AG04449 (cell line): Measurements from ENCODE around the gene KYAT1.

Experiments used
- CTCF ChIA-PET: fragments of 350-600 bp; formaldehyde crosslinking; extraction: SDS; loops from one replicate; lab custom pipeline; 2021; ENCODE audit warnings: antibody characterized with exemption; lab: Yijun Ruan, JAX
- POLR2A ChIA-PET: fragments of 400-600, 350-600 bp; formaldehyde crosslinking; extraction: SDS; loops from one replicate; lab custom pipeline; 2020; ENCODE audit warnings: antibody characterized with exemption, inconsistent platforms; lab: Yijun Ruan, JAX
- DNase-seq: peaks from one replicate; pipeline ENCODE4 v3.0.0-alpha.2; 2010; ENCODE audit warnings: low read depth, low spot score
- H3K4me3 ChIP-seq: 2 replicates; pipeline ENCODE4 v1.5.1; 2011; ENCODE audit warnings: low read depth, mild to moderate bottlenecking, control low read depth, low read length
- TF ChIP-seq, protein P1 (sequence below): IDR thresholded peaks from one replicate; pipeline ENCODE4 v1.5.1; 2011; ENCODE audit warnings: mild to moderate bottlenecking, moderate library complexity, low read length, control low read depth, inconsistent platforms; ENCODE audit not compliant: insufficient read depth; ENCODE audit errors: missing control alignments

KYAT1 gene

GRCh38 chr9:128911529-128912035, 29.8 kb upstream of the KYAT1 start:
- DNase-seq = peak; percentile 37
- TF ChIP-seq, protein P1, sequence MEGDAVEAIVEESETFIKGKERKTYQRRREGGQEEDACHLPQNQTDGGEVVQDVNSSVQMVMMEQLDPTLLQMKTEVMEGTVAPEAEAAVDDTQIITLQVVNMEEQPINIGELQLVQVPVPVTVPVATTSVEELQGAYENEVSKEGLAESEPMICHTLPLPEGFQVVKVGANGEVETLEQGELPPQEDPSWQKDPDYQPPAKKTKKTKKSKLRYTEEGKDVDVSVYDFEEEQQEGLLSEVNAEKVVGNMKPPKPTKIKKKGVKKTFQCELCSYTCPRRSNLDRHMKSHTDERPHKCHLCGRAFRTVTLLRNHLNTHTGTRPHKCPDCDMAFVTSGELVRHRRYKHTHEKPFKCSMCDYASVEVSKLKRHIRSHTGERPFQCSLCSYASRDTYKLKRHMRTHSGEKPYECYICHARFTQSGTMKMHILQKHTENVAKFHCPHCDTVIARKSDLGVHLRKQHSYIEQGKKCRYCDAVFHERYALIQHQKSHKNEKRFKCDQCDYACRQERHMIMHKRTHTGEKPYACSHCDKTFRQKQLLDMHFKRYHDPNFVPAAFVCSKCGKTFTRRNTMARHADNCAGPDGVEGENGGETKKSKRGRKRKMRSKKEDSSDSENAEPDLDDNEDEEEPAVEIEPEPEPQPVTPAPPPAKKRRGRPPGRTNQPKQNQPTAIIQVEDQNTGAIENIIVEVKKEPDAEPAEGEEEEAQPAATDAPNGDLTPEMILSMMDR = no peak
- CTCF ChIA-PET = interaction anchor here (0.7 to 2.2 kb wide), 6 partner anchors 9 to 94 kb away, joined by 3 to 13 read pairs (median 3); partner anchors contain the start of gene ENDOG
- POLR2A ChIA-PET = interaction anchor here (0.7 kb wide), 1 partner anchor 15 kb away, joined by 4 read pairs; no protein-coding TSS in a partner anchor
- no peak overlapping the region for H3K4me3 ChIP-seq

DNA sequence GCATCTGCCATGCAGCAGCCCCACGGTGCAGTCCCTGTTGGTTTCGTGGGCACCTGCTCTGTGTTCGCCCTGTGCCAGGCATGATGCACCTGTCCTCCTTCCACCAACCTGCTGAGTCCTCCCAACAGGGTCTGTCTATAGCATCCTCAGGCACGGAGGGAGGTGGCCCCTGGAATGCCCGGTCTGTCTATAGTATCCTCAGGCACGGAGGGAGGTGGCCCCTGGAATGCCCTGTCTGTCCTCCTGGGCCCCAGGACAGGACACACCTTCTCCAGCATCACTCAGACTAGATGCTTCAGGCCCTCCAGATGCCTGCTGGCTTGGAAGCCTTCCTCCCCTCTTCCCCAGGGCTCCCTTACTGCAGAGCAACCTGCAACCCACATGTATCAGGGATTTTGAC, 29.2 kb upstream of the KYAT1 start:
- ChIA-PET CTCF (interaction anchor here (0.8 to 2.2 kb wide), 6 partner anchors 8 to 95 kb away, joined by 3 to 13 read pairs (median 3); partner anchors contain the start of gene ENDOG), POLR2A (no interaction called here)
- no peak for DNase-seq
- no peak overlapping the region for H3K4me3 ChIP-seq
- TF ChIP-seq, protein P1 = no peak

GRCh38 chr9:128909859-128910258, 28.1 kb upstream of the KYAT1 start:
- no peak for DNase-seq
- POLR2A ChIA-PET = no interaction called here
- H3K4me3 ChIP-seq = no peak overlapping the region
- TF ChIP-seq, protein P1 = no peak
- CTCF ChIA-PET = interaction anchor here (1.2 to 2.8 kb wide), 3 partner anchors 10 to 17 kb away, joined by 4 to 9 read pairs (median 4); no protein-coding TSS in a partner anchor

- H3K4me3 ChIP-seq = no peak overlapping the region
- no peak for DNase-seq
- TF ChIP-seq, protein P1 = no peak
- POLR2A ChIA-PET = interaction anchor here (0.6 kb wide), 2 partner anchors 13 to 239 kb away, joined by 3 to 6 read pairs; no protein-coding TSS in a partner anchor
- CTCF ChIA-PET = interaction anchor here (1.5 to 2.8 kb wide), 3 partner anchors 13 to 20 kb away, joined by 4 to 9 read pairs (median 5); no protein-coding TSS in a partner anchor
Measured at GRCh38 chr9:128908372-128908771, 26.6 kb upstream of the KYAT1 start.

DNA sequence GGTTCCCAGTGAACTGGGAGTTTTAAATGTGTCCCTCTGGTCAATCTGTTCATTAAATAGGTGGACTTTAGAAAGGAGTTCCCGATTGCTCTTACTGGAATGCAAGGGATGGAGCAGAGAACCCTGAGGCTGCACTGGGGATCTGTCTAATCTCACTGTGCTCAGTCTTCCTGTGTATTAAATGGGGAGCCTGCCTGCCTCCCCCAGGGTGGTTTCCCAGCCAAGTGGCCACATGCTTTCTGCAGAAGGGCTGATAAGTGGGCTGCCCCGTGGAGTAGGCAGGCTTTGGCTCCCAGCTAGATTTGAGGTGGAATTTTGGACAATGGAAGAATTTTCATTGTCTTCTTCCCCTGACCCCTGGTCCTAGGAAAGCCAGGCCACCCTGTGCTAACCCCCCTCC, 25.0 kb upstream of the KYAT1 start:
- ChIA-PET POLR2A (no interaction called here), CTCF (interaction anchor here (1.5 kb wide), 2 partner anchors 21 to 26 kb away, joined by 3 to 5 read pairs; no protein-coding TSS in a partner anchor)
- DNase-seq = no peak
- TF ChIP-seq, protein P1 = no peak
- H3K4me3 ChIP-seq = no peak overlapping the region

DNA sequence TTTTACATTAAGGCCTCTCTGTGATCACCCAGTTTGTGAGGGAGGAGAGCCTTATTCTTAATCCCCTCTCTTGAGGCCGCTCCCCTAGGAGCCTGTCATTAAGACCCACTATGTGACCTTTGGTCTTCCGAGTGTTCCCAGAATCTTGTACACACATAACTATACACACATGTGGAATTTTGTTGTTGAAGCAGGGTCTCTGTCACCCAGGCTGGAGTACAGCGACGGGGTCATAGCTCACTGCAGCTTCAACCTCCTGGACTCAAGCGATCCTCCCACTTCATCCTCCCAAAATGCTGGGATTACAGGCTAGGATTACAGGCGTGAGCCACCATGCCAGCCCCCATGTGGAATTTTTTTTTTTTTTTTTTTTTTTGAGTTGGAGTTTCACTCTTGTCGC, 24.2 kb upstream of the KYAT1 start:
- ChIA-PET POLR2A (no interaction called here), CTCF (interaction anchor here (1.0 to 1.5 kb wide), 3 partner anchors 22 to 43 kb away, joined by 3 to 5 read pairs (median 3); no protein-coding TSS in a partner anchor)
- TF ChIP-seq, protein P1 = no peak
- DNase-seq = no peak
- H3K4me3 ChIP-seq = no peak overlapping the region
